Left lung (tissue), 10 donors: ENCODE measurements around the gene FMN1. TPM values are rescaled to one million over a fixed set of nuclear protein-coding genes. Genes with fewer than 3 reads are reported as not detected.

Experiments
- ATAC-seq: fragments of 200-7000 bp; cut with Tn5 transposase; one replicate; pipeline ENCODE4 v1.9.1; 2020; ENCODE audit warnings: moderate library complexity
- DNase-seq, 4 donors: peaks; one replicate each; pipeline ENCODE4 v3.0.0-alpha.2; 2013 to 2020
- H3K27ac ChIP-seq, 2 donors: fragments of 200-600 bp; sonication (generic) in 1 of 2; one replicate each; pipeline versions ENCODE4 v1.5.0 to v1.8.0; 2020 to 2021
- H3K27me3 ChIP-seq, 2 donors: fragments of 200-600 bp; sonication (generic) in 1 of 2; one replicate each; pipeline versions ENCODE4 v1.5.0 to v1.8.0; 2020 to 2021
- H3K36me3 ChIP-seq, 2 donors: fragments of 200-600 bp; sonication (generic) in 1 of 2; one replicate each; pipeline versions ENCODE4 v1.5.0 to v1.8.0; 2020 to 2021
- H3K4me1 ChIP-seq, 2 donors: fragments of 200-600 bp; one replicate each; pipeline ENCODE4 v1.8.0; 2021
- H3K4me3 ChIP-seq, 2 donors: fragments of 200-600 bp; sonication (generic) in 1 of 2; one replicate each; pipeline versions ENCODE4 v1.5.0 to v1.8.0; 2020 to 2021; ENCODE audit warnings: mild to moderate bottlenecking in 1 of 2
- H3K9me3 ChIP-seq, 2 donors: fragments of 200-600 bp; sonication (generic) in 1 of 2; one replicate each; pipeline versions ENCODE4 v1.5.0 to v1.8.0; 2020 to 2021
- CTCF ChIP-seq, 2 donors: fragments of 200-600 bp; sonication (generic) in 1 of 2; IDR thresholded peaks; one replicate each; pipeline versions ENCODE4 v1.5.0 to v1.8.0; 2021; ENCODE audit warnings: antibody characterized with exemption in 2 of 2
- intact Hi-C, 2 donors: fragments of 100-400 bp; cut with DNase I; formaldehyde crosslinking; loops; one replicate each; pipeline versions ENCODE4 v1.11.2 to v1.14.2; 2022
- polyA plus RNA-seq, 6 donors: library from polyadenylated mRNA; unstranded; fragments of 120-200 nt; gene quantifications; one replicate each; pipeline ENCODE4 v1.2.1, GENCODE V29; 2013; ENCODE audit not compliant: insufficient read length in 6 of 6
- total RNA-seq, 2 donors: library from RNA; stranded (reverse); fragmentation: NEBNext Ultra II Directional; extraction: Animal tissue kit (Norgen Biotek cat#: 25700); gene quantifications; one replicate each; pipeline ENCODE4 v1.2.1, GENCODE V29; 2021
- donor health status: DM: no; HTN: yes; CAD: no.
- donor health status: DM: no; HTN: no; CAD: no.

Gene FMN1
- total and polyA plus RNA-seq, 8 donors = 4.6 to 45.2 (median 8.4) TPM

DNA sequence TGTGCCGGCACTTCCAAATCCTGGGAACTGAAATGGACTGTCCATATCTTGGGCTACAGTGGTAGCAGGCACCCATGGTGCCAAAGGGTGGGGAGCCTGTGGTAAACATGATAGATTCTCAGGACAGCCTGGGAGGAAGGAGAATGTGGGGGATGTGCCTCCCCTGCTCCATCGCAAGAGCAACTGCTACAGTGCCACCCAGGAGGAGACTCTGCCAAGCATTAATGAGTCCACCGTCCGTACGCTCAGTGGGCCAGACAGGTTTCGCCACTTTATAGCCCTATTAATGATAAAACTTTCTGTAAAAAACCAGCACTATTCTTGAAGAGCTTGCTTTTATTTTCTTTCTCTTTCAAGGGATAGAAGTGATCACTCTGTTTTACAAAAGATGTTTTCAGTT is 75.2 kb downstream of the FMN1 start:
- intact Hi-C loops = no loop called here
- ATAC-seq = no peak
- TF ChIP-seq CTCF (IDR thresholded peaks at IDR 0.05) = no peak
- Histone ChIP-seq H3K4me1 (peaks cover 3 to 4% of the 10 kb centered on the region in 2 donors), H3K4me3 (no peak overlapping the region), H3K27ac (no peak overlapping the region), H3K27me3 (no peaks in the 10 kb centered on the region), H3K9me3 (no peaks in the 10 kb centered on the region), H3K36me3 (no peaks in the 10 kb centered on the region)
- DNase-seq = no peak

GRCh38 chr15:33116198-33116597 is 78.3 kb downstream of the FMN1 start:
- no peak overlapping the region for H3K4me3 ChIP-seq
- ATAC-seq = no peak
- no peaks in the 10 kb centered on the region for H3K27me3 ChIP-seq
- H3K4me1 ChIP-seq = peaks cover 3 to 4% of the 10 kb centered on the region in 2 donors
- DNase-seq = no peak
- intact Hi-C loops = no loop called here
- H3K27ac ChIP-seq = no peak overlapping the region
- no peaks in the 10 kb centered on the region for H3K36me3 ChIP-seq
- no peak for TF ChIP-seq CTCF (IDR thresholded peaks at IDR 0.05)
- no peaks in the 10 kb centered on the region for H3K9me3 ChIP-seq

DNA sequence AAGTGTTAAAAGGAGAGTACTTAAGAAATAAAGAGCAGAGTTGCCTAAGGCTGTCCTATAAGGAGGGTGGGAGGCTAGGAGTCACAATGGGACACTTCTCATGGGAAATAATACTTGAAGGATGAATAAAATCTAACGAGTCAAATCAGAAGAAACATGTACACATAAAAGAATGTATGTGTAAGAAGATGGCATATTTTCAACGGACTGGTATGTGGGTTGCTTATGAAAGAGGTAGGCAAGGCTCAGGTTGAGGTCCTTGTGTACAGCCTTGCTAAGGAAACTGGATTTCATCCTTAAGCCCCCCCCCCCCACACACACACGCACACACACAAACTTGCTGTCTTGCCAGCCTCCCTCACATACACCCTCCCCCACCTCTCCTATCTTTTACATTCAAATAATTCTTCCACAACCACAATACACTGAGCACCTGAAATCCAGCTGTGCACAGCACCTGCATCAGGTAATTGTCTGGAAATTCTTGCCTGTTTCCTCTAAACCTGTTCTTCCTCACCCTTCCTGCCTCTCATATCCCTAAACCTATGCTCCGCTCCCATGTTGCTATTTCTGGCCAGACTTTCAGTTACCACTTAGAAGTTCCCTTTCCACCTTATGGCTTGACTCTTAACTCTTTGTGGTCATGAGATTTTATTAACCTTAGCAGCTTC is 79.2 kb downstream of the FMN1 start:
- Histone ChIP-seq H3K36me3 (no peaks in the 10 kb centered on the region), H3K4me1 (peaks cover 3 to 4% of the 10 kb centered on the region in 2 donors), H3K27me3 (no peaks in the 10 kb centered on the region), H3K4me3 (no peak overlapping the region), H3K9me3 (no peaks in the 10 kb centered on the region), H3K27ac (no peak overlapping the region)
- intact Hi-C loops = no loop called here
- ATAC-seq (no peak), DNase-seq (no peak)
- no peak for TF ChIP-seq CTCF (IDR thresholded peaks at IDR 0.05)

DNA sequence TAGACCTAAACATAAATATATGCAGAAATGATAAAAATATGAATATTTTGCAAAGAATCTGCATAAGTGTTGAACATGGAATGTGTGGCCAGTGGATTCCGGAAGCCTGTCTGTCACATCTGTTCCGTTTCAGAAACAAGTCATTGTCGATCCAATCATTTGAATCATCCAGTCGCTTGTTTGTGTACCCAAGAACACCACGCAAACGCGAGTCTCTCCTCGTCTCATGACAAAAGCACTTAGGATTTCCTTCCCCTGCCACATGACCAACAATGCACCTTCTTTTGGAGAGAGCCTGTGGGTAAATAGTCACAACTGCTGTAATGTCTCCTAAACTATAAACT is 80.2 kb downstream of the FMN1 start:
- intact Hi-C loops = no loop called here
- Histone ChIP-seq H3K4me1 (peaks cover 3 to 4% of the 10 kb centered on the region in 2 donors), H3K9me3 (no peaks in the 10 kb centered on the region), H3K27me3 (no peaks in the 10 kb centered on the region), H3K27ac (no peak overlapping the region), H3K36me3 (no peaks in the 10 kb centered on the region), H3K4me3 (no peak overlapping the region)
- no peak for ATAC-seq
- peak in 2 of 4 donors; percentile 52 to 57 for DNase-seq
- no peak for TF ChIP-seq CTCF (IDR thresholded peaks at IDR 0.05)

- Histone ChIP-seq H3K36me3 (no peaks in the 10 kb centered on the region), H3K27me3 (no peaks in the 10 kb centered on the region), H3K4me3 (no peak overlapping the region), H3K4me1 (peaks cover 3 to 4% of the 10 kb centered on the region in 2 donors), H3K9me3 (no peaks in the 10 kb centered on the region), H3K27ac (no peak overlapping the region)
- intact Hi-C loops = no loop called here
- ATAC-seq (no peak), DNase-seq (no peak)
- no peak for TF ChIP-seq CTCF (IDR thresholded peaks at IDR 0.05)
Observed at GRCh38 chr15:33113666-33114373, 80.7 kb downstream of the FMN1 start.
